Thyroid gland (tissue), 4 donors: ENCODE data around the gene FURIN. TPM values are rescaled to one million over a fixed set of nuclear protein-coding genes. Genes with fewer than 3 reads are reported as not detected.

ENCODE experiments used
- DNase-seq, 2 donors: peaks; one replicate each; pipeline ENCODE4 v3.0.0-alpha.2; 2019
- H3K27ac ChIP-seq, 3 donors: fragments of 200-600 bp; sonication (generic); 1 replicate in 2 of 3; 2 replicates in 1 of 3; pipeline ENCODE4 v1.5.1; 2016 to 2019; ENCODE audit warnings: mild to moderate bottlenecking in 1 of 3, moderate library complexity in 1 of 3
- H3K27me3 ChIP-seq: fragments of 200-600 bp; sonication (generic); one replicate; pipeline ENCODE4 v1.5.1; 2019
- H3K36me3 ChIP-seq, 2 donors: fragments of 200-600 bp; sonication (generic); one replicate each; pipeline ENCODE4 v1.5.1; 2016 to 2019
- H3K4me1 ChIP-seq, 2 donors: fragments of 200-600 bp; sonication (generic); one replicate each; pipeline ENCODE4 v1.5.1; 2017 to 2019
- H3K4me3 ChIP-seq, 3 donors: fragments of 200-600 bp; sonication (generic); replicated peaks in 1 of 3; 1 replicate in 2 of 3; 2 replicates in 1 of 3; pipeline ENCODE4 v1.5.1; 2016; ENCODE audit warnings: mild to moderate bottlenecking in 1 of 3
- H3K9me3 ChIP-seq: fragments of 200-600 bp; sonication (generic); one replicate; pipeline ENCODE4 v1.5.1; 2017
- CTCF ChIP-seq, 6 experiments: fragments of 200-600 bp in 3 of 6; fragments of 450-650 bp in 3 of 6; sonication (generic) in 3 of 6; IDR thresholded peaks; one replicate each; pipeline ENCODE4 v1.5.1; 2016 to 2019; ENCODE audit warnings: antibody characterized with exemption in 6 of 6, mild to moderate bottlenecking in 2 of 6, inconsistent platforms in 1 of 6, moderate library complexity in 1 of 6
- POLR2A ChIP-seq, 2 donors: fragments of 450-650 bp; IDR thresholded peaks; one replicate each; pipeline ENCODE4 v1.6.1; 2017; ENCODE audit warnings: antibody characterized with exemption in 2 of 2, mild to moderate bottlenecking in 2 of 2, moderate library complexity in 1 of 2
- WGBS, 2 donors: methylation state at CpG; one replicate each; pipeline ENCODE4 v1.1.5; 2017; 5-methylcytosine and 5-hydroxymethylcytosine counted together
- intact Hi-C: fragments of 100-400 bp; cut with DNase I; formaldehyde crosslinking; loops from one replicate; pipeline ENCODE4 v1.15.1; 2023
- total RNA-seq, 4 donors: library from RNA; depleted of rRNA; stranded (reverse); fragments of >200 nt; gene quantifications; one replicate each; pipeline ENCODE4 v1.2.3, GENCODE V29; 2016

FURIN gene
- total RNA-seq, 4 donors from 2014 or later: 88.6 to 128 (median 102) TPM

GRCh38 chr15:90860942-90861675 lies 7.3 kb upstream of the FURIN start:
- WGBS, 2 donors: 90 to 93% methylated on average over 14 of the region's 14 CpGs
- Histone ChIP-seq H3K4me1 (peaks cover 11 to 32% of the 10 kb centered on the region in 2 donors), H3K9me3 (no peaks in the 10 kb centered on the region), H3K4me3 (no peak overlapping the region), H3K36me3 (no peaks in the 10 kb centered on the region), H3K27ac (no peak overlapping the region), H3K27me3 (no peaks in the 10 kb centered on the region)
- DNase-seq: no peak
- intact Hi-C loops: no loop called here
- no peak for TF ChIP-seq CTCF (IDR thresholded peaks at IDR 0.05)
- TF ChIP-seq POLR2A (IDR thresholded peaks at IDR 0.05): no peak

- intact Hi-C loops: no loop called here
- H3K27ac ChIP-seq: peak overlapping the region in 1 of 3 donors; percentile 27
- WGBS, 2 donors: 87 to 95% methylated on average over 6 of the region's 6 CpGs
Observed at GRCh38 chr15:90862487-90862886, 5.9 kb upstream of the FURIN start.

GRCh38 chr15:90862964-90863778 lies 5.2 kb upstream of the FURIN start:
- intact Hi-C loops: no loop called here
- Histone ChIP-seq H3K4me1 (peaks cover 24 to 40% of the 10 kb centered on the region in 2 donors), H3K27me3 (no peaks in the 10 kb centered on the region), H3K27ac (peak overlapping the region; percentile 0 to 52 (median 27)), H3K9me3 (no peaks in the 10 kb centered on the region), H3K36me3 (no peaks in the 10 kb centered on the region), H3K4me3 (no peak overlapping the region)
- peak; percentile 59 to 62 for DNase-seq
- no peak for TF ChIP-seq CTCF (IDR thresholded peaks at IDR 0.05)
- TF ChIP-seq POLR2A (IDR thresholded peaks at IDR 0.05): no peak
- WGBS, 2 donors: 54 to 66% methylated on average over 4 to 5 of the region's 5 CpGs

More at GRCh38 chr15:90862487-90862886, 5.9 kb upstream of the FURIN start:
- peaks cover 19 to 34% of the 10 kb centered on the region in 2 donors for H3K4me1 ChIP-seq
- no peaks in the 10 kb centered on the region for H3K36me3 ChIP-seq
- TF ChIP-seq POLR2A (IDR thresholded peaks at IDR 0.05) (no peak), CTCF (IDR thresholded peaks at IDR 0.05) (no peak)
- no peaks in the 10 kb centered on the region for H3K27me3 ChIP-seq
- H3K9me3 ChIP-seq: no peaks in the 10 kb centered on the region
- no peak for DNase-seq
- H3K4me3 ChIP-seq: no peak overlapping the region

GRCh38 chr15:90863987-90864386 lies 4.4 kb upstream of the FURIN start:
- no peak overlapping the region for H3K4me3 ChIP-seq
- no peaks in the 10 kb centered on the region for H3K27me3 ChIP-seq
- no peak for DNase-seq
- no peaks in the 10 kb centered on the region for H3K36me3 ChIP-seq
- 84 to 86% methylated on average over 4 of the region's 4 CpGs for WGBS, 2 donors
- no peaks in the 10 kb centered on the region for H3K9me3 ChIP-seq
- intact Hi-C loops: no loop called here
- peaks cover 32 to 48% of the 10 kb centered on the region in 2 donors for H3K4me1 ChIP-seq
- TF ChIP-seq POLR2A (IDR thresholded peaks at IDR 0.05): no peak
- TF ChIP-seq CTCF (IDR thresholded peaks at IDR 0.05): no peak
- peak overlapping the region in 2 of 3 donors; percentile 27 to 52 for H3K27ac ChIP-seq

- Histone ChIP-seq H3K36me3 (no peaks in the 10 kb centered on the region), H3K4me1 (peaks cover 38 to 53% of the 10 kb centered on the region in 2 donors), H3K9me3 (no peaks in the 10 kb centered on the region), H3K27me3 (no peaks in the 10 kb centered on the region), H3K27ac (peak overlapping the region in 2 of 3 donors; percentile 27 to 52), H3K4me3 (no peak overlapping the region)
- 94 to 98% methylated on average over 10 of the region's 10 CpGs for WGBS, 2 donors
- no peak for TF ChIP-seq POLR2A (IDR thresholded peaks at IDR 0.05)
- TF ChIP-seq CTCF (IDR thresholded peaks at IDR 0.05): no peak
- DNase-seq: no peak
- intact Hi-C loops: no loop called here
Observed at GRCh38 chr15:90864507-90864906, 3.9 kb upstream of the FURIN start.
